Measurements from ENCODE around the gene SOX15.
"Not testable (repeated sequence)": the region's sequence is repeated elsewhere in the genome, so short reads cannot be mapped to it uniquely, and the experiment has no call there.

The SOX15 gene

DNA sequence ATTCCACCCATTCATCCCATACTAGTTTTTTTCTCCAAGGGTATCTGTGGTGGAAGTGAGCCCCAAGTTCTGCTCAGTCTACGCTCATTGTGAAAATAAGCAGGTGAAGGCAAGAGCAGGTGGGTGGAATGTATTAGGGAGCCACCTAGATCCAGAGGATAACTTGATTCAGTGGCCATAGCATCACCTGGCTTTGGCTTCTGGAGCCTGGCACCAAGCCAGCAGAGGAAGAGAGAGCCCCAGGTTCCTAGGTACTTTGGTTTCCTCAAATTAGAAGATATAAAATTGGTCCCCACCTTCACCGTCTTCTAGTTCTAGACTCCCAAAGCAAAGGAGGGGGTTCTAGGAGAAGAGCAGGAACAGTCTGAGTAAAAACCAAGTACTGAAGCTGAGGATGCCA, 20.7 kb upstream of the SOX15 start:
- DNase-seq (ENCODE audit: low read depth), result no peak

DNA sequence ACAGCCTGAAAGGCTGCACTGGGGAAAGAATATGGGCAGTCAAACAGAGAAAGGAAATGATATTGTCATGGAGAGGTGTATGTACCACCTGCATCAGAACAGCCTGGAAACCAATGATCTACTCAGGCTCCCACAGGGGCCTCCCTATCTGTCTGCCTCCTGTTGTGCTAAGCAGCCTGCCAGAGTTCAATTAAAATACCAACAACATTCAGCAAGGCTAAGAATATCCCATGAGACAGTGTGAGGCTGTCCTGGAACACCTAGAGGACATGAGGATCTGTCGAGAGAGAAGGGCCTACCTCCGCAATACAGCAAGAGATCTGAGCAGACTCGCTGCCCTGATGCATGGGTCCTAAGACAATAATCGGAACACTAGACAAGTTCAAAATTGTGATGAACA, 16.4 kb upstream of the SOX15 start:
- no peak for DNase-seq (ENCODE audit: low read depth)

DNA sequence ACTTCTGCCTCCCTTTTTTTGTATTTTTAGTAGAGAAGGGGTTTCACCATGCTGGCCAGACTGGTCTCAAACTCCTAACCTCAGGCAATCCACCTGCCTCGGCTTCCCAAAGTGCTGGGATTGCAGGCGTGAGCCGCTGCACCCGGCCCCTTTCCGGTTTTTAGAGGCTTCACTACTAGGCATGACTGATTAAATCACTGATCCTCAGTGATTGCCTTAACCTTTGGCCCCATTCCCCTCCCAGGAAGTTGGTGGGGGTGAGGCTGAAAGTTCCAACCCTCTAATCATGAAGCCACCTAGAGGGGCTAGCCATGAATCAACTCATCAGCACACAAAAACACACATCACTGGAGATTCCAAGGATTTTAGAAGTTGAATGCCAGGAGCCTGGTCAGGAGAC, 7.7 kb upstream of the SOX15 start:
- not testable (repeated sequence) for DNase-seq (ENCODE audit: low read depth)

DNA sequence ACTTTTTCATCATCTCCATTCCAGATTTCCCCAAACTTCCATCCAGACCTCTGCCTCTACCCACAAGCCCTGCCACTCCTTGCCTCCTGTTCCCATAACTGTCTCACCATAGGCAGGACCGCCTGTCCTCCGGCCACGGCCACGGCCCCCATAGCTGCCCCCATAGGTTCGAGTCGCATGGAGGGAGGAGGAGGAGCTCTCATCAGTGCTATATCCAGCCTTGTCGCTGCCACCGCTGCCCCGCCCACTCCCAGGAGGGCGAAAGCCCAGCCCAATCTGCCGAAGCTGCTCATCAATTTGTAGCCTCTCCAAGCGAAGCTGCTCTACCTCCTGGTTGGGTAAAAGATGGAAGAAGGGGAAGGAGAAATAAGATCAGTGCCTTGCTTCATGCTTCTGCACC, 3.4 kb upstream of the SOX15 start:
- no peak for DNase-seq (ENCODE audit: low read depth)

- DNase-seq (ENCODE audit: low read depth), result no peak
Observed at GRCh38 chr17:7592422-7593021, 2.6 kb upstream of the SOX15 start.

- no peak for DNase-seq (ENCODE audit: low read depth)
Observed at GRCh38 chr17:7591596-7591995, 1.7 kb upstream of the SOX15 start.

- DNase-seq (ENCODE audit: low read depth), result peak; percentile 78
Observed at GRCh38 chr17:7590743-7591142, 849 bp upstream of the SOX15 start.

GRCh38 chr17:7589204-7589868, 558 bp downstream of the SOX15 start:
- DNase-seq (ENCODE audit: low read depth), result peak; percentile 84

DNA sequence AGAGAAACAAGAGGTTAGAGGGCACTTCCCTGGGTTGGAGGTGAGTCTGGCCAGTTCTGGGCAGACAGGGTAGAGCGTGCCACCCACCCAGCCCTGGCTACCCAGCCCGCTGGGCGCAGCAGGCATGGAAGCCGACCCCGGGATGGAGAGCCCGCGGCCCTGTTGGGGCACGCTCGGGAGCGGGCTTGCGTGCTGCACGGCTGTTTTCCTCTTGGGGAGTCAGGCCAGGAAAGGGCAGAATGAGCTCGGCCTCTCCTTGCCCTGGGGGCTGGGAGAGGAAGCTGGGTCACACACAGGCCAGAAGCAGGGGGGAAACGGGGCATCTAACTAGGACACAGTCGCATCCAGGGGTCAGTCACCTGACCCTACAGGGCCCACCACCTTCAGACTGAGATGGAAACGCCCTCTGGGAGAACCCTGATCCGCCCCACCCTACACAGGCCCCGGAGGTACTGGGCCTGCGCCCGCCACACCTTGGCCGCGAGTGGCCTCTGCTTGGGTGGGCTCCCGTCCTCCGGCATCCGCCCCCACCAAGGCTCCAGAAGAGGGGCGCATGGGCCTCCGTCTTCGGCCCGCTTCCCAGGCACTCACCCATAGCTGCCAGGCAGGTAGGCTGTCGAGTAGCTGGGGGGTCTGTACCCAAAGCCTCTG, 1.2 kb downstream of the SOX15 start:
- no peak for DNase-seq (ENCODE audit: low read depth)

DNA sequence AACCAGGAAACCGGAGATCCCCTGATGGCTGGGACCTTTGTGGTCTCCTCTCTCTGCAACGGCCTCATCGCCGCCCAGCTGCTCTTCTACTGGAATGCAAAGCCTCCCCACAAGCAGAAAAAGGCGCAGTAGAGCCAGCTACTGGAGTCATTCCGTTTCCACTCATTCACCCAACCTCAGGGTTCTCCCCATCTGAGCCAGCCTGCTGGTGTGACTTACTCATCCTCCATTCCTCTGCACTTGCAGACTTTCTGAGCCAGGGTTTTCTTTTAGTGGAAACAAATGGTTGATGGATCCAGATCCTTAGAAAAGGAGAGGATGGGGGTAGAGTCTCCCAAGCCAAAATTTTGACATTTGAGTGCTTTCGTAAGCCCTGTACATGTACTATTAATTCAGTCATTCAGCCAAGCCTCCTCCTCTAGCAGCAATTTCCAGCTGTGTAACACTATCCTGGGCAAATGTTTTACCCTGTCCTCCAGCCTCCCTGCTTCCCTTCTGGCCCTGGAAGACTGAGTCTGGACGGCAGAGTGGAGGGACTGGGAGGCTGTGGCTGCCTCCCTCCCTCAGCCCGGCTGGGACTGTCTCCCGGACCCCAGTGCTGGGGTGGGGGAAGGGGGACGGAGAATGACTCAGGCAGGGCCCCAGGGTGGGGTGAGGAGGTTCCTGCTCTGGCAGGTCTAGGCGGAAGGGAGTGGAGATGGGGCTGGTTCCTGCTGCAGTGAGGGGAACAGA, 2.3 kb downstream of the SOX15 start:
- DNase-seq (ENCODE audit: low read depth), result peak; percentile 97

DNA sequence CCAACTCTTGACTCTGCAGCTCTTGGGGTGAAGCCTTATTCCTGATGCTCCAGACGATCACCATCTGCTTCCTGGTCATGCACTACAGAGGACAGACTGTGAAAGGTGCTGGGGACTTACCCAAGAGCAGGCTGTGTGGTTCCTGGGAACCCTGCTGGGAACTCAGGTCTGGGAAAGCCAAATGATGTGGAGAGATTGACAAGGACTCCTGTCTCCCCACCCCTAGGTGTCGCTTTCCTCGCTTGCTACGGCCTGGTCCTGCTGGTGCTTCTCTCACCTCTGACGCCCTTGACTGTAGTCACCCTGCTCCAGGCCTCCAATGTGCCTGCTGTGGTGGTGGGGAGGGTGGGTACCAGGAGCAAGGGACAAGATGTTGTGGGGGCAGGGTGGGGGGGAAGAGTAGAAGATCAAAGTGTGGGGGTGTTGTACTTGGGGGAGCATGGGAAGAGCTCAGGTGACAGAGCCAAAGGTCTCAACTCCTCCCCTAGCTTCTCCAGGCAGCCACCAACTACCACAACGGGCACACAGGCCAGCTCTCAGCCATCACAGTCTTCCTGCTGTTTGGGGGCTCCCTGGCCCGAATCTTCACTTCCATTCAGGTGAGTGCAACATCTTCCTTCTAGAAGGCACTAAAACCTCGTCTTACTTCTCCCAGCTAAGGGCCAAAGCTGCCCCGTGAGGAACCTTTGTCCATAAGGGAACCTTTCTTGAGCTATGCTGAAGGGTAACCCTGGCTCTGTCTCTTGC, 3.0 kb downstream of the SOX15 start:
- no peak for DNase-seq (ENCODE audit: low read depth)

DNA sequence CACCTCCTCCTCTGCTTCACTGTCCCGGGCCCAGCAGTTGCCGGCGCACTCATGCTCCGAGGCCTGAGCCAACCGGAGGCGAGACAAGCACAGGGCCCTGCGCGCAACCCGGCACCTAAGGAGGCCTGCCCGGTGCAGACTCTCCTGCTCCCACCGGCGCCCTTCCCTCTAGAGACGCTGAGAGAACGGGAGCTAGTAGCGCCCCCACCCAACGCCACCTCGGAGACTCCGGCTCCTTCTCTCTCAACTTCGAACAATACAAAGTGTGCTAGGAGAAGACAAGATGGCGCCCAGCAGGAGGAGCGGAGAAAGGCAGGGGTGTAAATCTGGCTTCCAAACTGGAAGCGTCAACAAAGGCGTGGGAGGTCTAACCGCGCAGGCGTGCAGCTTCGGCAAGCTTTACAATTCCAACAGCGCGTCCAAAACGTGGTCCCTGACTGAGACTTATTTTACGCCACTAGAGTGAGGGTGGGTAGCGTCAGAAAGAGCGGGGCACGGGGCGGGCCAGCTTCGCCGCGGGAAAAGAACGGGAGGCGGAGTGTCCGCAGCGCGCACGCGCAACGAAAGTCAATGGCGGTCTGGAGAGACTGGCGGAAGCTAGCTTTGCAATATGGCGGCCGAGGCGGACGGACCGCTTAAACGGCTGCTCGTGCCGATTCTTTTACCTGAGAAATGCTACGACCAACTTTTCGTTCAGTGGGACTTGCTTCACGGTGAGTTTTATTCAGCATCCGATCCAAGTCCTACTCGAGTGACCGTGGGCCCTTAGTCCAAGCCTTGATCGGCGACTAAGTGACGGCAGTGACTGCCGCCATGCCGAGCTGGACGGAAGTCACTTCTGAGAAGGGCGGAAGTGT, 6.4 kb downstream of the SOX15 start, which contains the start of gene MPDU1:
MPDU1 (plus strand) TSS at position 600 of the 857 bp plus-strand sequence; CDS start at position 611, 11 bp downstream.
- peak; percentile 96 for DNase-seq (ENCODE audit: low read depth)

DNA sequence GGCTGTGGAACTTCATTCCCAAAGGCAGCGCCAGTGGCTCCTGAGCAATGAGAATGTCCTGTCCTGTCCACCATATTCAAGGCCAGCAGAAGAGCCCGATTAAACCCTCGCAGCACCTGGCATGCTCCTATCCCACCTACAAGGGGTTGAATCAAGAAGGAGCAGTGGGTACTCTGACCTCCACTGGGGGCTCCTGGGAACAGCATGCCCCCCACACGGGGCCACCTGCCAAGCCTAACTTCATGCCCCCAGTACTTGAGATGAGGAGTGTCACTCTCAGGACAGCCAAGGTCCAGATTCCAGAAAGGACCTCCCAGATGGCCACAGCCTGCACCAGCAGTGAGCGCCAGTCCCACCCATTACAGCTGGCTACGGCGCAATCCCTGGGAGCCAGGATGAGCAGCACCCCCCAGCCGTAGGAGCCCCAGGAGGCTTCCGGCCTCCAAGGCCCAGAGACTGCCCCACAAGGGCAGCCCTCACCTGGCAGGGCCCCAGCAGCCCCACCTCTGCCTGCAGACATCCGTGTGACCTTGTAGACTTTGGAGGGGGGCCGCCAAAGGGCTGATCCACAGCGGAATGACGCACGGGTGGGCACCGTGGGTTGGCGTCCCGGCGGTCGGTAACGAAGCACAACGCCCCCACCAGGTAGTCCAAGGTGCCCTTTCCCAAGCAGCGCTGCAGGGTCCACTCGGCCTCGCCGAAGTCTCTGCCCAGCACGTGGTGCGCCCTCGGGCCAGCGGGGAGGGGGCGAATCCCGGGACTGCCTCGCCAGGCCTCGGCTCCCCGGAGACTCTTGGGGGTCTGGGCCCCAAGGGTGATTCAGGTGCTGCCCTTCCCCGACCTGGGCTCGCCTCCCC, 7.3 kb downstream of the SOX15 start:
- DNase-seq (ENCODE audit: low read depth), result no peak

DNA sequence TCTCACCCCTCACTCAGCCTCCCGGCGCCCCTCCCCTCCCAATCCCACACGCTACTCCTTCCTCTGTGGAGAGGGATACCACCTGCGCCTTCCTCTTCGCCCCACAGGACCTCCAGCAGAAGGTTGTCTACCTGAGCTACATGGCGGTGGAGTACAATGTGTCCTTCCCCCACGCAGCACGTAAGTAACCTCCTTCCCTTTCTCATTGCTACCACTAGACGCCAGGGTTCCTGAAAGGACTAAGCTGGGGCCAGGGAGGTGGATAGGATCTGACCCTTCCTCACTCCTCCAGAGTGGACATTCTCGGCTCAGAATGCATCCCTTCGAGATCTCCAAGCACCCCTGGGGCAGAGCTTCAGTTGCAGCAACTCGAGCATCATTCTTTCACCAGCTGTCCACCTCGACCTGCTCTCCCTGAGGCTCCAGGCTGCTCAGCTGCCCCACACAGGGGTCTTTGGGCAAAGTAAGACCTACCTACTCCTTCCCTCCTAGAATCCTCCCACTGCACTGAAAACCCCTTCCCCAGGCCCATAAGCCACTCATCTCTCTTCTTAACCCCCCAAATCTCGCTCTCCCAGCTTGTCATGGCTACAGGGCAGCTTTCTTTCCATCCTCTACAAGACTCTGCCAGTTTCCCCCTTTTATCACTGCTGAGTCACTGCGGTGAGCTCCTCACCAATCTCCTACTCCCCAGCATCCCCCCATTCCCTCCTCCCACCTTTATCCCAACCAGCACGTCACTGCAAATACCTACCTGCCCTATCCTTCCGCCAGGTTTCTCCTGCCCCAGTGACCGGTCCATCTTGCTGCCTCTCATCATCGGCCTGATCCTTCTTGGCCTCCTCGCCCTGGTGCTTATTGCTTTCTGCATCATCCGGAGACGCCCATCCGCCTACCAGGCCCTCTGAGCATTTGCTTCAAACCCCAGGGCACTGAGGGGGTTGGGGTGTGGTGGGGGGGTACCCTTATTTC, 9.0 kb downstream of the SOX15 start:
- DNase-seq (ENCODE audit: low read depth), result no peak

DNA sequence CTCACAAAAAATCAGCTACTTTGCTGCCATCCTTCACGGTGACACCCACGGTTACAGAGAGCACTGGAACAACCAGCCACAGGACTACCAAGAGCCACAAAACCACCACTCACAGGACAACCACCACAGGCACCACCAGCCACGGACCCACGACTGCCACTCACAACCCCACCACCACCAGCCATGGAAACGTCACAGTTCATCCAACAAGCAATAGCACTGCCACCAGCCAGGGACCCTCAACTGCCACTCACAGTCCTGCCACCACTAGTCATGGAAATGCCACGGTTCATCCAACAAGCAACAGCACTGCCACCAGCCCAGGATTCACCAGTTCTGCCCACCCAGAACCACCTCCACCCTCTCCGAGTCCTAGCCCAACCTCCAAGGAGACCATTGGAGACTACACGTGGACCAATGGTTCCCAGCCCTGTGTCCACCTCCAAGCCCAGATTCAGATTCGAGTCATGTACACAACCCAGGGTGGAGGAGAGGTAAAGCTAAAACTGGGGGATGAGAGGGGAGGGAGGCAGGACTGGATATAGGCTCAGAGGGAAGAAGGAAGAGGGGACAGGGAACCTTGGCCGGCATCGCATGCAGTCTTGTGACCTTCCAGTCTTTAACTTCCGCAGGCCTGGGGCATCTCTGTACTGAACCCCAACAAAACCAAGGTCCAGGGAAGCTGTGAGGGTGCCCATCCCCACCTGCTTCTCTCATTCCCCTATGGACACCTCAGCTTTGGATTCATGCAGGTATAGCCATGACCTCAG, 9.9 kb downstream of the SOX15 start:
- DNase-seq (ENCODE audit: low read depth), result no peak

DNA sequence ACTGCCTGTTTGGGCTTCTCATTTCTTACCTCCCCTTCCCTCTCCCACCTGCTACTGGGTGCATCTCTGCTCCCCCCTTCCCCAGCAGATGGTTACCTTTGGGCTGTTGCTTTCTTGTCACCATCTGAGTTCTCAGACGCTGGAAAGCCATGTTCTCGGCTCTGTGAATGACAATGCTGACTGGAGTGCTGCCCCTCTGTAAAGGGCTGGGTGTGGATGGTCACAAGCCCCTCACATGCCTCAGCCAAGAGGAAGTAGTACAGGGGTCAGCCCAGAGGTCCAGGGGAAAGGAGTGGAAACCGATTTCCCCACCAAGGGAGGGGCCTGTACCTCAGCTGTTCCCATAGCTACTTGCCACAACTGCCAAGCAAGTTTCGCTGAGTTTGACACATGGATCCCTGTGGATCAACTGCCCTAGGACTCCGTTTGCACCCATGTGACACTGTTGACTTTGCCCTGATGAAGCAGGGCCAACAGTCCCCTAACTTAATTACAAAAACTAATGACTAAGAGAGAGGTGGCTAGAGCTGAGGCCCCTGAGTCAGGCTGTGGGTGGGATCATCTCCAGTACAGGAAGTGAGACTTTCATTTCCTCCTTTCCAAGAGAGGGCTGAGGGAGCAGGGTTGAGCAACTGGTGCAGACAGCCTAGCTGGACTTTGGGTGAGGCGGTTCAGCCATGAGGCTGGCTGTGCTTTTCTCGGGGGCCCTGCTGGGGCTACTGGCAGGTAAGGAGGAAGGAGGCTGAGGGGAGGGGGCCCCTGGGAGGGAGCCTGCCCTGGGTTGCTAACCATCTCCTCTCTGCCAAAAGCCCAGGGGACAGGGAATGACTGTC, 10.7 kb downstream of the SOX15 start, which contains the start of gene CD68:
CD68 (plus strand) TSS at position 638 of the 833 bp plus-strand sequence; CDS start at position 678, 40 bp downstream.
- peak; percentile 92 for DNase-seq (ENCODE audit: low read depth)

Measured in iris pigment epithelial cell (primary cell).